GM12878 (cell line): ENCODE data around the gene S1PR1. TPM values are rescaled to one million over a fixed set of nuclear protein-coding genes. Genes with fewer than 3 reads are reported as not detected.

Experiments used
- ATAC-seq: fragments of 200-7000 bp; cut with Tn5 transposase; 3 replicates; pipeline ENCODE4 v1.9.1; 2020; ENCODE audit warnings: mild to moderate bottlenecking, moderate library complexity
- BruUV-seq: library from RNA; stranded (reverse); fragments of 400-500 nt; replicated peaks from 2 replicates; lab custom pipeline; 2021; lab: Mats Ljungman, UMichigan
- CTCF ChIA-PET: fragments of 300-600 bp; sonication (Branson Sonifier 250); formaldehyde crosslinking; extraction: SDS; loops from one replicate; lab custom pipeline; 2021; ENCODE audit warnings: inconsistent platforms; lab: Yijun Ruan, JAX
- POLR2A ChIA-PET: fragments of 350-600 bp; formaldehyde crosslinking; extraction: SDS; loops from one replicate; lab custom pipeline; 2021; ENCODE audit warnings: inconsistent platforms; lab: Charles Lee
- RAD21 ChIA-PET: fragments of 300-600 bp; sonication (Branson Sonifier 250); formaldehyde crosslinking; loops from one replicate; lab custom pipeline; 2023; ENCODE audit warnings: antibody characterized with exemption; ENCODE audit not compliant: unreplicated experiment; lab: Charles Lee
- SMC1A ChIA-PET: fragments of 300-600 bp; sonication (Branson Sonifier 250); formaldehyde crosslinking; loops from one replicate; lab custom pipeline; 2023; ENCODE audit not compliant: unreplicated experiment, uncharacterized antibody; lab: Charles Lee
- DNase-seq: peaks from one replicate; pipeline ENCODE4 v3.0.0-alpha.2; 2011; ENCODE audit warnings: low read depth, low spot score
- FAIRE-seq: peaks from 3 replicates; lab custom pipeline; 2011; peaks lifted over from hg19 to GRCh38; lab: Jason Lieb, UNC
- H2AFZ ChIP-seq: 2 replicates; pipeline ENCODE4 v1.6.0; 2011; ENCODE audit warnings: low read depth, low read length, control low read depth; ENCODE audit not compliant: control insufficient read depth
- H3K27ac ChIP-seq: 2 replicates; pipeline ENCODE4 v1.5.1; 2011; ENCODE audit warnings: control low read depth; ENCODE audit not compliant: control insufficient read depth, insufficient read depth
- H3K27me3 ChIP-seq, 2 experiments: replicated peaks in 1 of 2; 2 replicates each; pipeline versions ENCODE4 v1.6.0 to v1.6.1; 2011; ENCODE audit warnings: low read length in 1 of 2; ENCODE audit not compliant: control insufficient read depth in 2 of 2, insufficient read depth in 2 of 2
- H3K36me3 ChIP-seq, 2 experiments: 2 replicates each; pipeline ENCODE4 v1.5.1; 2011; ENCODE audit warnings: low read length in 1 of 2; ENCODE audit not compliant: control insufficient read depth in 2 of 2, insufficient read depth in 2 of 2
- H3K4me1 ChIP-seq: 2 replicates; pipeline ENCODE4 v1.6.1; 2011; ENCODE audit warnings: mild to moderate bottlenecking, low read length, moderate library complexity, mixed read lengths; ENCODE audit not compliant: control insufficient read depth, insufficient read depth
- H3K4me2 ChIP-seq: 2 replicates; pipeline ENCODE4 v1.6.0; 2011; ENCODE audit warnings: control low read depth; ENCODE audit not compliant: control insufficient read depth, insufficient read depth
- H3K4me3 ChIP-seq: fragments of 200-600 bp; sonication (generic); 2 replicates; pipeline ENCODE4 v1.5.1; 2016
- H3K79me2 ChIP-seq: 2 replicates; pipeline ENCODE4 v1.6.0; 2011; ENCODE audit warnings: low read length; ENCODE audit not compliant: control insufficient read depth, insufficient read depth
- H3K9ac ChIP-seq: 2 replicates; pipeline ENCODE4 v1.8.0; 2011; ENCODE audit warnings: low read length, control low read depth, mixed read lengths; ENCODE audit not compliant: control insufficient read depth, insufficient read depth
- H3K9me3 ChIP-seq: replicated peaks from 3 replicates; pipeline ENCODE4 v1.5.1; 2011; ENCODE audit warnings: mild to moderate bottlenecking, low read length; ENCODE audit not compliant: control insufficient read depth, insufficient read depth
- H4K20me1 ChIP-seq: 2 replicates; pipeline ENCODE4 v1.6.0; 2011; ENCODE audit not compliant: control insufficient read depth, insufficient read depth
- ATF2 ChIP-seq: IDR thresholded peaks from 2 replicates; pipeline ENCODE4 v1.6.1; 2012; ENCODE audit warnings: low read length, inconsistent platforms
- KAT2A ChIP-seq: conservative IDR thresholded peaks from 2 replicates; pipeline ENCODE4 v1.6.1; 2011; ENCODE audit warnings: low read depth, low read length; ENCODE audit not compliant: control insufficient read depth
- MTA3 ChIP-seq: IDR thresholded peaks from 2 replicates; pipeline ENCODE4 v1.6.1; 2012; ENCODE audit warnings: low read length, inconsistent platforms, borderline replicate concordance
- NBN ChIP-seq: fragments of 450-650 bp; IDR thresholded peaks from 2 replicates; pipeline ENCODE4 v1.6.1; 2016
- NKRF ChIP-seq: fragments of 450-650 bp; conservative IDR thresholded peaks from 2 replicates; pipeline ENCODE4 v1.6.1; 2017; ENCODE audit warnings: mild to moderate bottlenecking, moderate library complexity
- POLR2AphosphoS2 ChIP-seq: IDR thresholded peaks from 2 replicates; pipeline ENCODE4 v1.6.1; 2011; ENCODE audit warnings: low read depth, mild to moderate bottlenecking, low read length, improper control_type of control experiment, moderate library complexity
- RAD51 ChIP-seq: fragments of 450-650 bp; IDR thresholded peaks from 2 replicates; pipeline ENCODE4 v1.6.1; 2016; ENCODE audit warnings: moderate library complexity, mild to moderate bottlenecking, inconsistent platforms
- ZNF274 ChIP-seq: IDR thresholded peaks from one replicate; pipeline ENCODE4 v1.8.0; 2011; ENCODE audit not compliant: insufficient read length, insufficient read depth
- ZNF592 ChIP-seq: fragments of 450-650 bp; IDR thresholded peaks from 2 replicates; pipeline ENCODE4 v1.6.1; 2017; ENCODE audit warnings: mild to moderate bottlenecking, moderate library complexity
- ZSCAN29 ChIP-seq: fragments of 450-650 bp; IDR thresholded peaks from 2 replicates; pipeline ENCODE4 v1.6.1; 2017; ENCODE audit warnings: mild to moderate bottlenecking, moderate library complexity
- WGBS: methylation state at CpG from one replicate; pipeline ENCODE4 v1.1.6; 2016; ENCODE audit warnings: low lambda C conversion rate; ENCODE audit not compliant: insufficient replicate concordance, insufficient coverage; ENCODE audit errors: missing lambda C conversion rate; 5-methylcytosine and 5-hydroxymethylcytosine counted together
- in situ Hi-C: fragments of 300-500 bp; cut with MboI; formaldehyde crosslinking; loops from 9 replicates; pipeline ENCODE4 v1.14.3; 2018; ENCODE audit warnings: mixed read lengths
- intact Hi-C: fragments of 100-400 bp; cut with micrococcal nuclease; formaldehyde crosslinking; loops from one replicate; pipeline ENCODE4 v1.14.2; 2022; ENCODE audit not compliant: unreplicated experiment
- polyA plus RNA-seq, 11 experiments: library from polyadenylated mRNA; depleted of rRNA in 4 of 11; unstranded in 6 of 11; stranded (reverse) in 5 of 11; fragments of >200 nt; fragmentation: Nextera tagmentation in 4 of 11; fragmentation: Illumina TruSeq in 1 of 11; extraction: Ambion mirVana in 4 of 11; extraction: Trizol in 1 of 11; gene quantifications; 1 replicate in 1 of 11; 2 replicates in 10 of 11; pipeline versions ENCODE4 v1.2.1 to v1.2.3, GENCODE V29; 2011 to 2016; ENCODE audit warnings: inconsistent platforms in 2 of 11, missing spikeins in 2 of 11, low read depth in 1 of 11
- total RNA-seq, 4 experiments: library from RNA; depleted of rRNA in 3 of 4; stranded (reverse); fragments of >200 nt in 3 of 4; fragmentation: Illumina TruSeq in 1 of 4; extraction: Trizol in 1 of 4; gene quantifications; 2 replicates each; pipeline versions ENCODE4 v1.2.1 to v1.2.3, GENCODE V29; 2013 to 2021
- TF ChIP-seq, protein P1 (sequence below): IDR thresholded peaks from 2 replicates; pipeline ENCODE4 v1.6.1; 2012; ENCODE audit warnings: low read depth, low read length, improper control_type of control experiment
- TF ChIP-seq, protein P2 (sequence below): fragments of 450-650 bp; IDR thresholded peaks from 2 replicates; pipeline ENCODE4 v1.6.1; 2018; ENCODE audit warnings: borderline replicate concordance, mild to moderate bottlenecking; ENCODE audit not compliant: partially characterized antibody

The S1PR1 gene
- total and polyA plus RNA-seq, 10 of the 15 experiments (the other 5 are each of a cell fraction or from before 2014, with no cell fraction given) = 3.8 to 59.4 (median 30.7) TPM

- Histone ChIP-seq H3K79me2 (no peaks in the 10 kb centered on the region), H3K27ac (no peak overlapping the region), H2AFZ (no peak overlapping the region), H3K9me3 (no peaks in the 10 kb centered on the region), H3K4me2 (no peak overlapping the region), H3K4me1 (no peaks in the 10 kb centered on the region), H3K36me3 (no peaks in the 10 kb centered on the region), H3K4me3 (no peak overlapping the region), H4K20me1 (no peaks in the 10 kb centered on the region), H3K27me3 (no peaks in the 10 kb centered on the region; a peak in 1 of 4 replicates), H3K9ac (no peak overlapping the region)
- no peak for DNase-seq
- ChIA-PET RAD21 (interaction anchor here (0.6 kb wide), 1 partner anchor 29 kb away, joined by 3 read pairs; no protein-coding TSS in a partner anchor), POLR2A (no interaction called here), SMC1A (interaction anchor here (2.4 kb wide), 1 partner anchor 9 kb away, joined by 9 read pairs; no protein-coding TSS in a partner anchor), CTCF (interaction anchor here (0.6 to 4.2 kb wide), 3 partner anchors 8 to 142 kb away, joined by 3 to 44 read pairs (median 3); no protein-coding TSS in a partner anchor)
- ATAC-seq = no peak
- no peak for FAIRE-seq
- in situ Hi-C loops = no loop called here
- intact Hi-C loops = no loop called here
- 98% methylated on average over 3 of the region's 3 CpGs for WGBS
- BruUV-seq = no TSS peak
- TF ChIP-seq NBN (no peak), ZNF592 (no peak), NKRF (no peak), RAD51 (no peak), POLR2AphosphoS2 (no peak), ZNF274 (no peak), KAT2A (no peak), MTA3 (no peak), ZSCAN29 (no peak), ATF2 (no peak)
- TF ChIP-seq, protein P1, sequence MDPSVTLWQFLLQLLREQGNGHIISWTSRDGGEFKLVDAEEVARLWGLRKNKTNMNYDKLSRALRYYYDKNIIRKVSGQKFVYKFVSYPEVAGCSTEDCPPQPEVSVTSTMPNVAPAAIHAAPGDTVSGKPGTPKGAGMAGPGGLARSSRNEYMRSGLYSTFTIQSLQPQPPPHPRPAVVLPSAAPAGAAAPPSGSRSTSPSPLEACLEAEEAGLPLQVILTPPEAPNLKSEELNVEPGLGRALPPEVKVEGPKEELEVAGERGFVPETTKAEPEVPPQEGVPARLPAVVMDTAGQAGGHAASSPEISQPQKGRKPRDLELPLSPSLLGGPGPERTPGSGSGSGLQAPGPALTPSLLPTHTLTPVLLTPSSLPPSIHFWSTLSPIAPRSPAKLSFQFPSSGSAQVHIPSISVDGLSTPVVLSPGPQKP = no peak
- TF ChIP-seq, protein P2, sequence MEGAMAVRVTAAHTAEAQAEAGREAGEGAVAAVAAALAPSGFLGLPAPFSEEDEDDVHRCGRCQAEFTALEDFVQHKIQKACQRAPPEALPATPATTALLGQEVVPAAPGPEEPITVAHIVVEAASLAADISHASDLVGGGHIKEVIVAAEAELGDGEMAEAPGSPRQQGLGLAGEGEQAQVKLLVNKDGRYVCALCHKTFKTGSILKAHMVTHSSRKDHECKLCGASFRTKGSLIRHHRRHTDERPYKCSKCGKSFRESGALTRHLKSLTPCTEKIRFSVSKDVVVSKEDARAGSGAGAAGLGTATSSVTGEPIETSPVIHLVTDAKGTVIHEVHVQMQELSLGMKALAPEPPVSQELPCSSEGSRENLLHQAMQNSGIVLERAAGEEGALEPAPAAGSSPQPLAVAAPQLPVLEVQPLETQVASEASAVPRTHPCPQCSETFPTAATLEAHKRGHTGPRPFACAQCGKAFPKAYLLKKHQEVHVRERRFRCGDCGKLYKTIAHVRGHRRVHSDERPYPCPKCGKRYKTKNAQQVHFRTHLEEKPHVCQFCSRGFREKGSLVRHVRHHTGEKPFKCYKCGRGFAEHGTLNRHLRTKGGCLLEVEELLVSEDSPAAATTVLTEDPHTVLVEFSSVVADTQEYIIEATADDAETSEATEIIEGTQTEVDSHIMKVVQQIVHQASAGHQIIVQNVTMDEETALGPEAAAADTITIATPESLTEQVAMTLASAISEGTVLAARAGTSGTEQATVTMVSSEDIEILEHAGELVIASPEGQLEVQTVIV = no peak
These were observed 44.9 kb downstream of the S1PR1 start for GRCh38 chr1:101281751-101282150.
